Fibroblast of villous mesenchyme (primary cell): ENCODE data around the gene IGFBP5. TPM values are rescaled to one million over a fixed set of nuclear protein-coding genes. Genes with fewer than 3 reads are reported as not detected.

Experiments used
- DNase-seq: peaks from one replicate; pipeline ENCODE4 v3.0.0-alpha.2; 2010; ENCODE audit warnings: low read depth
- H3K4me3 ChIP-seq: 2 replicates; pipeline ENCODE4 v1.5.1; 2011; ENCODE audit warnings: low read depth, mild to moderate bottlenecking, low read length
- total RNA-seq: library from RNA; depleted of rRNA; stranded (reverse); fragments of >200 nt; gene quantifications from 2 replicates; pipeline ENCODE4 v1.2.3, GENCODE V29; 2012
- TF ChIP-seq, protein P1 (sequence below): IDR thresholded peaks from 2 replicates; pipeline ENCODE4 v1.5.1; 2012; ENCODE audit warnings: low read depth, mild to moderate bottlenecking, low read length; ENCODE audit not compliant: insufficient read depth

The IGFBP5 gene
- total RNA-seq, 1 donor, result 644 TPM

DNA sequence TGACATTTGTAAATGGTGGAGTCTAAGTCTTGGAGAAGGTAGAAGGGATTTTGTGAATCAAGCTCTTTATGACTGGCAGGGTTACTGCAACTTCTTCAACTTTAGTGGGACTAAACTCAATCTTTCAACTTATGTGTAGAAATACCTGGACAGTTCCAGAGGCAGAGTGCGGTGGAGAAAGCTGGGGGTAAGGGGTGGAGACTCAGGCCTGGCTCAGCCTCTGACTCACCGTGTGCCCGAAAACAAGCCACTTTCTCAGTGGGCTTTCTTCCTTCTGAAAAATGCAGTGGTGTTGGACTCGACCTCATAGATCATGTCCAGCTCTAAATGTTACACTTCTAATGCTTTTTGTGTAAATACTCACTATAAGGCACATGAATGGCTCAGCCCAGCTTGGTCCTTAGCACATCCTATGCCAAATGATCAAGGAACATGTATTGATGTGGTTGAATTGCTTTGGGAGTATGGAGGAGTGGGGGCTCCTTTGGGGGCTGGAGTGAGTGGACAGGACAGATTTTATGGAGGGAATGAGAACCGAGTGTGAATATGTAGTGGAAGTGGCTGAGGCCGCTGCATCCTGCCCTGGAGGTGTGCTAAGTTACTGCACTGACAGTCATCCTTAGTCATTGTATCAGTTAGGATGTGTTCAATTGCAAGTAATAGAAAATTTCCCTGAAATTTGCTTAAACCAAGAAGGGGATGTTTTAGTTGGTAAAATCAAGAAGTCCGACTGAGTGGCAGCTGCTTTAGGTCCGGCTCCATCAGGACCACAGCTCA is 32.2 kb upstream of the IGFBP5 start:
- DNase-seq, result no peak
- H3K4me3 ChIP-seq, result no peak overlapping the region
- TF ChIP-seq, protein P1, sequence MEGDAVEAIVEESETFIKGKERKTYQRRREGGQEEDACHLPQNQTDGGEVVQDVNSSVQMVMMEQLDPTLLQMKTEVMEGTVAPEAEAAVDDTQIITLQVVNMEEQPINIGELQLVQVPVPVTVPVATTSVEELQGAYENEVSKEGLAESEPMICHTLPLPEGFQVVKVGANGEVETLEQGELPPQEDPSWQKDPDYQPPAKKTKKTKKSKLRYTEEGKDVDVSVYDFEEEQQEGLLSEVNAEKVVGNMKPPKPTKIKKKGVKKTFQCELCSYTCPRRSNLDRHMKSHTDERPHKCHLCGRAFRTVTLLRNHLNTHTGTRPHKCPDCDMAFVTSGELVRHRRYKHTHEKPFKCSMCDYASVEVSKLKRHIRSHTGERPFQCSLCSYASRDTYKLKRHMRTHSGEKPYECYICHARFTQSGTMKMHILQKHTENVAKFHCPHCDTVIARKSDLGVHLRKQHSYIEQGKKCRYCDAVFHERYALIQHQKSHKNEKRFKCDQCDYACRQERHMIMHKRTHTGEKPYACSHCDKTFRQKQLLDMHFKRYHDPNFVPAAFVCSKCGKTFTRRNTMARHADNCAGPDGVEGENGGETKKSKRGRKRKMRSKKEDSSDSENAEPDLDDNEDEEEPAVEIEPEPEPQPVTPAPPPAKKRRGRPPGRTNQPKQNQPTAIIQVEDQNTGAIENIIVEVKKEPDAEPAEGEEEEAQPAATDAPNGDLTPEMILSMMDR, result no peak

DNA sequence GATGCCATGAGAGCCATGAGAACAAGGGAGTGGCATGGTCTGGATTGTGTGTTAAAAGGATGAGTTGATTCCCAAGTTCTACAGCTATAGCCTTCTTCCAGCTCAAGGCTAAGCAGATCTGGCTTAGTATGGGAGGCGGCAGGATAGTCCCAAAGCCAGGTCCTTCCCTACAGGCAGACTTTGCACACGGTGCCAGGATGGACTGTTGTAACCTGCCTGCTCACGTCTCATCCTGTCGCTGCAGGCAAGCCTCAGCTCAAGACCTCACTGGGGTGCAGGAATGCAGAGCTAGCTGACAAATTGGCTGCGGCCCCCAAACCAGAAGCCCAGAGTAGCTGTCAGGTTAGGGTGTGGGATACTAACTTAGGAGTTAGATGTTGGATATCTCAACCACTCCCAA is 28.8 kb upstream of the IGFBP5 start:
- no peak for DNase-seq
- TF ChIP-seq, protein P1, result no peak
- H3K4me3 ChIP-seq, result no peak overlapping the region

DNA sequence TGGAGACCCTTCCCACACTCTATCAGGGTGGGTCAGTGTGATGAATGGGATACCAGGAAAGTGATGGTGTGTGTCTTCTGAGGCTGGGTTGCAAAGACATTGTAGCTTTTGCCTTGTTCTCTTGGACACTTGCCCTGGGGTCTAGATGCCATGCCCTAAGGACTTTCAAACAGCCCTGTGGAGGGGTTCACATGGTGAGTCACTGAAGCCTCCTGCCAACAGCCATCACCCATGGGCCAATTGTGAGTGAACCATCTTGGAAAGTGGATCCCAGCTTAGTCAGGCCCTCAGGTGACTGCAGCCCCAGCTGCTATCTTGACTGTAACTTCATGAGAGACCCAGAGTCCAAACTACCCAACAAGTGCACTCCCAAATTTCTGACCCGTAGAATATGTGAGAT is 25.8 kb upstream of the IGFBP5 start:
- TF ChIP-seq, protein P1, result no peak
- no peak overlapping the region for H3K4me3 ChIP-seq
- no peak for DNase-seq

DNA sequence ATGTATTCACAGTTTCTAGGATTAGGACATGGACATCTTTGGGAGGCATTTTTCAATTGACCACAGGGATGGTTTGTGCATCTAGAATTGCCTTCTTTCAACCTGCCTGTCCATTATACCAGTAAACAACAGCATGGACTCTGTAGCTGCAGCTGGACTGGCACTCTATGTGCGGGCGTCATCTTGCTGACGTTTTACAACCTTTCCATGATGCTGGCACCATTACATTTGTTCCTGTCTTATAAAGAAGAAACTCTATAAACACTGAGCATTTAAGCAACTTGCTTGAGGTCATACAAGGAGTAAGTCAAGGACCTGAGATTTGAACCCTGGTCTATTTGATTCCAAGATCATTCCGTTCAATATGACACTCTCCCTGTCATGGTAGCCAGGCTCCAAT is 25.4 kb upstream of the IGFBP5 start:
- no peak overlapping the region for H3K4me3 ChIP-seq
- DNase-seq, result no peak
- TF ChIP-seq, protein P1, result no peak

DNA sequence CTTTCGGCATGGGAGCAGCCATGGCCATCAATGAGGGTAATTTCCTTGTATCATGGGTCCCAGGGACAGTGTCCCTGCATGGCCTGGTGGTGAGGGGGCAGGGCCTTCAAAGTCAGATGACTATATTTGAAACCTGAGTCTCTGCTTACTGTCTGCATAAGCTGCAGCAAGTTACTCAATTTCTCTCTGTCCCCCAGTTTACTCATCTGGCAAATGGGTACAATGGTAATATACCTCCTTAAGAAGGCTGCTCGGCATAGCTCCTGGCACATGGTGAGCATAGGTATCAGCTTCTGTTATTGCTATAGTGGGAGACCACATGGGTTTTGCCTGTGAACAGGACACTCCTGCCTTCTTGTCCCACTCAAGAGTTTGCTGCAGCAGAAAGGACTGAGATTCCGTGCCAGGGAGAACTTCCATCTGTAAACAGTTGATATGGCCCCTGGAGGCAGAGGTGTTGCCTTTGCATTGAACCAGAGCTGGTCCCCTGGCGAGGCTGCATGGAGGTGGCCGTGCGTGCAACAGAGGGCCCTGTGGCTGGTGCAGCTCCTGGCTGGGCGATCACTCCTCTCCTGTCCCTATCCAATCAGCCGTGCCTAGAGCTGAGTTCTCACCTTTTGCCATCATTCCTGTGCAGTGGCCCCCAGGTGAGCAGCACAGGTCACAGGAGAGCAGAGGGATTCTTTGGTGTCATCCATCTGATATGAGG is 22.7 kb upstream of the IGFBP5 start:
- TF ChIP-seq, protein P1, result no peak
- DNase-seq, result no peak
- H3K4me3 ChIP-seq, result no peak overlapping the region

DNA sequence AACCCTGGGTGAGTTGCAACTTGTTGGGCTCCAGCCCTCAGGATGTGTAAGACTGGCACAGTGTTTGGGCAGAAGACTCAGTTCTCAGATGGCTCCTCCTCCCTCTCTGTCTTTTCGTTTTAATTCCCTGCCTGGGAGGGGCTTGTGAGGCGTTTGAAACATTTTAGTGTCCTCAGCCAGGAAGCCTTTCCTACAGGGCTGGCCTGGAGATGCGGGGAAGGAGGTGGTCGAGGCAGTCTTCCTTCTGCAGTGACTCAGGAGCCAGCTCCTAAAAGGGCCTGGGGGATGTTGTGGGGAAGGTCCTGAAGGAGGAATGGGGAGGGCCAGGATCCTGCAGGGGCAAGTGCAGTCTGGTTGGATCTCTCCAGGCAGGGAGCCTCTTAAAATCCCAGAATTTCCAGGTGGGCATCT is 22.1 kb upstream of the IGFBP5 start:
- DNase-seq, result no peak
- TF ChIP-seq, protein P1, result no peak
- H3K4me3 ChIP-seq, result no peak overlapping the region

DNA sequence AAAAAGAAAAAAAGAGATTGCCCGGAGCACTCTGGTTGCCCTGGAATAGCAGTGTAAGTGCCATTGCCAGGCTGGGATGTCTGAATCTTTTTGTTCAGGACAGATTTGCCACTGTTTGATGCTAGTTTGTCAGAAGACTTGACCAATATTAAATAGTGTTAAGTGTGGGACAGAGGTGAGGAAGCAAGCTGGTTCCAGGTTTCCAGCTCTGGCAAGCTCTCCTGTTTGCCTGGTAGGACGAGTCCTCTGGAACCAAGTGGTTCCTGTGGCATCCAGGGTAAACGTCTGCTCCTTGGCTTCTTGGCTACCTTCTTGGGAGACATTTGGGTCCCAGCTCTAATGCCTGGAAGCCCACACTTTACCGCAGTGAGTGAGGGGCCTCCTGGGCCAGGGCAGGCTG is 20.8 kb upstream of the IGFBP5 start:
- TF ChIP-seq, protein P1, result no peak
- no peak for DNase-seq
- no peak overlapping the region for H3K4me3 ChIP-seq
